GM18508 (cell line): ENCODE measurements around the gene LZTS2.

Experiments
- ATAC-seq: cut with Tn5 transposase; IDR thresholded peaks from one replicate; pipeline ENCODE4 v1.9.1; 2021; ENCODE audit warnings: moderate number of reproducible peaks; ENCODE audit not compliant: insufficient read depth, unreplicated experiment

Gene LZTS2

DNA sequence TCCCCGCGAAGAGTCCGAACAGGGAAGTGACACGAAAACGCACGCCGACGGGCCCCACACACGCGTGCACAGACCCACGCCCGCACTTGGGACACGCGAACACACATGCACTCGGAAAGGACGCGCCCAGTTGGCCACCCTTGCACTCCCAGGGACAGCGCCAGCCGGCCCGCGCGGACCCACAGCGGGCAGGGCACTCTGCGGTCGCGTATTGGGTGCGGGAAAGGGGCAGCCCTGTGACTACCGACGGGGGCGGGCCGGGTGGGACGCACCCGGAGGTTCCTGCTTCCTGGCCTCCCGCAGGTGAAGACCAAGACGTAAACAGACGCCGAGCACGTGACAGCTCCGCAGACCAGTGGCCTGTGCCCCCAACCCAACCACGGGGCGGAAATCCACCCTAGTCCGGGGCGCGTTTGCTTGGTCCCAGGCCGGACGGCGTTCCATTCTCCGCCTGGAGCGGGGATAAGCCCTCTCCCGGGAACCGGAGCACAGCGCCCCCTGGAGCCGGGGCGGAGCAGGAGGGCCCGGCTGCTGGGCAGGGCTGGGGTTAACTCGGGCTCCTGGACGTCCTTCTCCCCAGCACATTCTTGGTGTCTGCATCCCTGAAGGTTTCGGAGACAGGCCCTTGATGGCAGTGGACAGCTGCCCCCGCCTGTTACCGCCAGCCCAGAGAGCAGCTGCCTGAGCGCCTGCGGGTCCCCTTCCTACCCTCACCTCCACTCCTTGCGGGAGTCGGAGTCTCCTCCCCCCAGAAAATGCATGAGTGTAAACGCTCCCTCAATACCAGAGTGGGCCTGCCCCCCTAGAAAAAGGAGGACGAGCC lies 2.0 kb upstream of the LZTS2 start:
- no peak for ATAC-seq

GRCh38 chr10:100998183-100998990 lies 1.2 kb upstream of the LZTS2 start:
- ATAC-seq = no peak

DNA sequence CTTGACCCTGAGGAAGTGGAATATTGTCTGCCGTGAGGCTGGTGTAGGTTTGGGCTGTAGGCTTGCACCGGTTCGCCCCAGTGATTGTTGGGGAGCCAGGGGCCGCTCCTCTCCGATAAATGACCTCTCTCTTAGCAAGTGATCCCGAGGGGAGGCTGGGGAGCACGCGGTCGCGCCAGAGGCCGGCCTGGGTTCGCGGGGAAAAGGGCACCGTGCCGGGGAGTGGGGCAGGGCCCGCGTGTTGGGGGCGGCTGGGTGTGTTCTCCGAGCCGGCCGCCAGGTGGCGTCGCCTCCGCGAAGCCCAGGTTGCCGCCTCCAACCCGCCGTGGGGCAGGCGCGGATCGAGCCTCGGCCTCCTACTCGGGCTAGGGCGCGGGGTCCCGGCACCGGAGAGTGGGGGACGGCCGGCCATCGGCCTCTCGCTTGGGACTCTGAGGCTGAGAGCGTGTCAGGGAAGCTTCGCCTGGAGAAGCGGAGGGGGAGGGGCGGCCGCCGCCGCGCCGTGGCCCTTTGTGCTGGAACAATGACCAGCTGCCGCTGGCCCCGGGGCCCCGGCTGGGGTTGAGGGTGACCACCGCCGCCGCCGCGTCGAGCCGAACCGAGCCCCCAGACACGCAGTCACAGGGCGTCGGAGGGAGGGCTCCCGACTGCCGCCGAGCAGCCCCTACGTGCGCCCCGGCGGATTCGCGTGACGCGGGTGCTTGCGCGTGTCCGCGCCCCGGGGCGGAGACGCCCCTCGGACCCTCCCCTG lies 442 bp upstream of the LZTS2 start:
- no peak for ATAC-seq

- no peak for ATAC-seq
Measured at GRCh38 chr10:101000127-101000914, 713 bp downstream of the LZTS2 start.

DNA sequence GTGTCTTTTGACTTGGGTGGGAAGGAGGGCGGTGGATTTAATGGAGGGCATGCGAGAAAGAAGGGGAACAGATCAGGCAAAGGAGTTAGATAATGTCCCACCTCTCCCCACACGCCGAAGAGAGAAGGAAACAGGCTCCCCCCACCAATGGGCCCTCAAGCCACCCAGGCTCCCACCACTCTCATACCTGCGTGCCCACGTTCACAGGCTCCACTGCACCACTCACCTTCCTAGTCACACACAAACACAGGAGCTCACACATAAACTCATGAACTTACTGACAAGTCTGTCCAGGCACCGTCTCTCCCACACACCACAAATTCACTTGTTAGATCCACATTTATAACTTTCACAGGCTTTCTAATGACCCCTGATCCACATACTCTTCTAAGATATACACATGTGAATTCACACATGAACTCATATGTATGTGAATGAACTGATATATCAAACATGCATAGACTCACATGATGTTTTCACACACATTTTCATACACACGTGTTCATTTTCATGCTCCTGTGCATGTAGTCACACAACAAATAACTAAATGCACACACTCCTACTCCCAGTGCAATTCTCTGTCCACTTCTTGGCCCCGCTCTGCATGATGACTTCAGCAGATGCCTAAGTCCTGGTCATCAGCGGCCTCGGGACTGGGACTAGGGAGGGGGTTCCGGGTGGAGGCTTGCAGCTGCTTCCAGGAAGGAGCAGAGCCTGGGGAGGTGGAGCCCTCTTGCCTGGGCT lies 1.5 kb downstream of the LZTS2 start:
- no peak for ATAC-seq

- ATAC-seq = no peak
Measured at GRCh38 chr10:101001659-101002035, 2.0 kb downstream of the LZTS2 start.

DNA sequence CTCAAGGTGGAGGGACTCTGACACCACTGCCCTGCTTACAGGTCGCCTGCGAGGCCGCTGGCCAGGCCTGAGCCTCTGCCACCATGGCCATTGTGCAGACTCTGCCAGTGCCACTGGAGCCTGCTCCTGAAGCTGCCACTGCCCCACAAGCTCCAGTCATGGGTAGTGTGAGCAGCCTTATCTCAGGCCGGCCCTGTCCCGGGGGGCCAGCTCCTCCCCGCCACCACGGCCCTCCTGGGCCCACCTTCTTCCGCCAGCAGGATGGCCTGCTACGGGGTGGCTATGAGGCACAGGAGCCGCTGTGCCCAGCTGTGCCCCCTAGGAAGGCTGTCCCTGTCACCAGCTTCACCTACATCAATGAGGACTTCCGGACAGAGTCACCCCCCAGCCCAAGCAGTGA lies 2.8 kb downstream of the LZTS2 start:
- ATAC-seq = no peak

DNA sequence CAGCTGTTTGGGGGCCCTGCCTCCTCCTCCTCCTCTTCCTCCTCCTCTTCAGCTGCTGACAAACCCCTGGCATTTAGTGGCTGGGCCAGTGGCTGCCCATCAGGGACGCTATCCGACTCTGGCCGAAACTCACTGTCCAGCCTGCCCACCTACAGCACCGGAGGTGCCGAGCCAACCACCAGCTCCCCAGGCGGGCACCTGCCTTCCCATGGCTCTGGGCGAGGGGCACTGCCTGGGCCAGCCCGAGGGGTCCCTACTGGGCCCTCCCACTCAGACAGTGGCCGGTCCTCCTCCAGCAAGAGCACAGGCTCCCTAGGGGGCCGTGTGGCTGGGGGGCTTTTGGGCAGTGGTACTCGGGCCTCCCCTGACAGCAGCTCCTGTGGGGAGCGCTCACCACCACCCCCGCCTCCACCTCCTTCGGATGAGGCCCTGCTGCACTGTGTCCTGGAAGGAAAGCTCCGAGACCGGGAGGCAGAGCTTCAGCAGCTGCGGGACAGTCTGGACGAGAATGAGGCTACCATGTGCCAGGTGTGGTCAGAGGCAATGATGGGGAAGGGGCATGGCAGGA lies 4.1 kb downstream of the LZTS2 start:
- ATAC-seq = no peak

- no peak for ATAC-seq
Measured at GRCh38 chr10:101005361-101005760, 5.8 kb downstream of the LZTS2 start.

DNA sequence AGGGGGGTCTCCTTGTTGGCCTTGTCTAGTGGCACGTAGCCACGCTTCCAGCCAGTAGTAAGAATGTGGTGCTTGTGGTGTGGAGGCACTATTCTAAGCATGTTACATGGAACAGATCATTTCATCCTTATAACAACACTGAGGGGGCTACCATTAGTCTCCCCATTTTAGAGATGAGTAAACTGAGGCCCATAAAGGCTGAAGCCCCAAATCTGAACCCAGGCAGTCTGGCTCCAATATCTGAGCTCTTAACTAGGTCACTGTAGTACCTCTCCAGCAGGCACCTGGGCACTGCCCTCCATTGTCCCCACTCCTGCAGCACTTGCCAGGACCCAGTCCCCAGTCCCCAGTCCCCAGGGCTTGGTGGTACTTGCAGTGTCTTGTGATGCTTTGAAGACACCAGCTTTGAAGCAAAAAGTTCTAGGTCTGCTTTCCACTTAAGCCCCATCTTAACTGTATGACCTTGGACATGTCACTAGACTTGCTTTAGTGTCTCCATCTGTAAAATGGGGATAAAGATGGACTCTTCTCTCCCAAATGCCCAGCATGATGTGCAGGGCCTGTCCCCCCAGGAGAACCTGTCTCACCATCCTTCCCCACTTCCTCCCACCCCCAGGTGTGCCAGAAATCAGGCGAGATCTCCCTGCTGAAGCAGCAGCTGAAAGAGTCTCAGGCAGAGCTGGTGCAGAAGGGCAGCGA lies 6.4 kb downstream of the LZTS2 start:
- ATAC-seq = no peak

- no peak for ATAC-seq
Measured at GRCh38 chr10:101006593-101007098, 7.0 kb downstream of the LZTS2 start.

- ATAC-seq = no peak
Measured at GRCh38 chr10:101007099-101007711, 7.6 kb downstream of the LZTS2 start.

GRCh38 chr10:101007915-101008822 lies 8.6 kb downstream of the LZTS2 start:
- ATAC-seq = no peak

- ATAC-seq = no peak
Measured at GRCh38 chr10:101008823-101009423, 9.3 kb downstream of the LZTS2 start.

DNA sequence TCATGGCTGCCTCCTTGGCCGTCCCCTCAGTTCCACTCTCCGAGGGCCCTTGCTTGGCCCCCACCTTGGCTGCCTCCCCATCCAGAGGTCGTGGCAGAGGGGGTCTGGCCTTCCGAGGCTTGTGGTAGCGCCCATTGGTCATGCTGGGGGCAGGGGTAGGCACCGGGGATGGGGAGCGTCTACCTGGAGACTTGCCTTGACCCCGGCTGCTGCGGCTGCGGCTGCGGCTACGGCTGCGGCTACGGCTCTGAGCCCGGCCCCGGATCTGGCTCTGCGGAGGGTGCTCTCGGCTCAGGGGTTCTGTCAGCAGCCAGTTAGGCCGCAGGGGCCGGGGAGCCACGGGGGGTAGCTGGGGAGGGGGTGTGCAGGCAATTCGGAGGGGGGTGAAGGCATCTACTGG lies 10.7 kb downstream of the LZTS2 start:
- no peak for ATAC-seq
